ENCODE measurements around the gene CLPX. TPM values are rescaled to one million over a fixed set of nuclear protein-coding genes. Genes with fewer than 3 reads are reported as not detected.
A peak's percentile ranks its signal among the peaks of the same experiment; 100 is the strongest.

CLPX gene
- total RNA-seq, 4 donors from 2014 or later, result 12.0 to 72.2 (median 57.4) TPM

- no peaks in the 10 kb centered on the region for H3K27me3 ChIP-seq
- H3K9me3 ChIP-seq, result no peaks in the 10 kb centered on the region
- no peak for DNase-seq
- intact Hi-C loops (cut with DNase I; ENCODE audit: low total_unique reads) (no loop called here), in situ Hi-C loops (cut with MboI; ENCODE audit: low pct_ligation_motif_present in 1 of 4, low pct_unique_long_range_greater_than_20kb in 1 of 4, low sequenced_read_pairs in 3 of 4) (no loop called here)
- H3K36me3 ChIP-seq, result no peaks in the 10 kb centered on the region
- no peak for TF ChIP-seq POLR2AphosphoS5 (IDR thresholded peaks at IDR 0.05)
- no peak for TF ChIP-seq CTCF (IDR thresholded peaks at IDR 0.05)
- no peak for TF ChIP-seq EP300 (IDR thresholded peaks at IDR 0.05; ENCODE audit: low read depth)
- no peak for TF ChIP-seq POLR2A (IDR thresholded peaks at IDR 0.05)
- 90 to 100% methylated on average over 1 to 2 of the region's 2 CpGs for WGBS, 2 donors (ENCODE audit: low coverage in 1 of 2)
- no peak overlapping the region for H3K27ac ChIP-seq
- H3K4me3 ChIP-seq, result no peak overlapping the region
- peaks cover 0 to 16% (median 8%) of the 10 kb centered on the region in 4 donors for H3K4me1 ChIP-seq
Measured at GRCh38 chr15:65213241-65213640, 28.1 kb upstream of the CLPX start.

- Histone ChIP-seq H3K27ac (peak overlapping the region in 2 of 4 donors; percentile 38 to 63), H3K27me3 (no peaks in the 10 kb centered on the region), H3K4me3 (no peak overlapping the region), H3K9me3 (no peaks in the 10 kb centered on the region), H3K36me3 (no peaks in the 10 kb centered on the region), H3K4me1 (peaks cover 0 to 16% (median 8%) of the 10 kb centered on the region in 4 donors)
- no peak for DNase-seq
- TF ChIP-seq POLR2A (IDR thresholded peaks at IDR 0.05), result no peak
- TF ChIP-seq CTCF (IDR thresholded peaks at IDR 0.05), result peak in 2 of 5 experiments; percentile 24 to 30
- intact Hi-C loops (cut with DNase I; ENCODE audit: low total_unique reads) (no loop called here), in situ Hi-C loops (cut with MboI; ENCODE audit: low pct_ligation_motif_present in 1 of 4, low pct_unique_long_range_greater_than_20kb in 1 of 4, low sequenced_read_pairs in 3 of 4) (no loop called here)
- WGBS, 2 donors (ENCODE audit: low coverage in 1 of 2), result 72% methylated on average over 4 of the region's 5 CpGs; no CpG with 5 or more reads in 1 of the 2 donors
Measured at GRCh38 chr15:65212097-65212496, 27.0 kb upstream of the CLPX start.

GRCh38 chr15:65211482-65211982 lies 26.4 kb upstream of the CLPX start:
- Histone ChIP-seq H3K4me3 (no peak overlapping the region), H3K9me3 (no peaks in the 10 kb centered on the region), H3K4me1 (peaks cover 0 to 16% (median 8%) of the 10 kb centered on the region in 4 donors), H3K27ac (peak overlapping the region in 3 of 4 donors; percentile 1 to 63 (median 38)), H3K36me3 (no peaks in the 10 kb centered on the region), H3K27me3 (no peaks in the 10 kb centered on the region)
- WGBS, 2 donors (ENCODE audit: low coverage in 1 of 2), result 54% methylated on average over 6 of the region's 6 CpGs; no CpG with 5 or more reads in 1 of the 2 donors
- in situ Hi-C loops (cut with MboI; ENCODE audit: low pct_ligation_motif_present in 1 of 4, low pct_unique_long_range_greater_than_20kb in 1 of 4, low sequenced_read_pairs in 3 of 4), result no loop called here
- DNase-seq, result no peak
- TF ChIP-seq CTCF (IDR thresholded peaks at IDR 0.05), result no peak
- no peak for TF ChIP-seq EP300 (IDR thresholded peaks at IDR 0.05; ENCODE audit: low read depth)
- TF ChIP-seq POLR2AphosphoS5 (IDR thresholded peaks at IDR 0.05), result no peak
- no peak for TF ChIP-seq POLR2A (IDR thresholded peaks at IDR 0.05)
- intact Hi-C loops (cut with DNase I; ENCODE audit: low total_unique reads), result no loop called here

- WGBS, 2 donors (ENCODE audit: low coverage in 1 of 2), result 75% methylated on average over 8 of the region's 8 CpGs; no CpG with 5 or more reads in 1 of the 2 donors
- H3K36me3 ChIP-seq, result no peaks in the 10 kb centered on the region
- DNase-seq, result no peak
- TF ChIP-seq EP300 (IDR thresholded peaks at IDR 0.05; ENCODE audit: low read depth) (no peak), POLR2AphosphoS5 (IDR thresholded peaks at IDR 0.05) (no peak), POLR2A (IDR thresholded peaks at IDR 0.05) (no peak), CTCF (IDR thresholded peaks at IDR 0.05) (no peak)
- peaks cover 0 to 16% (median 8%) of the 10 kb centered on the region in 4 donors for H3K4me1 ChIP-seq
- no peaks in the 10 kb centered on the region for H3K9me3 ChIP-seq
- peak within 1 kb of the TSS; percentile 1 to 63 (median 33) for H3K27ac ChIP-seq
- H3K4me3 ChIP-seq, result no peak within 1 kb of the TSS
- intact Hi-C loops (cut with DNase I; ENCODE audit: low total_unique reads), result no loop called here
- H3K27me3 ChIP-seq, result no peaks in the 10 kb centered on the region
- in situ Hi-C loops (cut with MboI; ENCODE audit: low pct_ligation_motif_present in 1 of 4, low pct_unique_long_range_greater_than_20kb in 1 of 4, low sequenced_read_pairs in 3 of 4), result no loop called here
Measured at GRCh38 chr15:65210770-65211481, 25.8 kb upstream of the CLPX start, which contains the start of gene CILP. TSS of gene CILP (minus strand) at chr15:65211473. CDS start at chr15:65209755, 1,718 bp downstream.

Measured in transverse colon (tissue), 4 donors.